C4-2B (cell line): ENCODE results near the gene TIMM17A.
"Not testable (repeated sequence)": the region's sequence is repeated elsewhere in the genome, so short reads cannot be mapped to it uniquely, and the experiment has no call there.

ENCODE experiments used
- H3K27ac ChIP-seq: fragments of 450-650 bp; 2 replicates; pipeline ENCODE4 v1.5.1; 2017
- ZFX ChIP-seq: fragments of 450-650 bp; IDR thresholded peaks from 2 replicates; pipeline ENCODE4 v1.6.1; 2017
- TF ChIP-seq, protein P1 (sequence below): fragments of 450-650 bp; conservative IDR thresholded peaks from 2 replicates; pipeline ENCODE4 v1.5.1; 2017; ENCODE audit warnings: mild to moderate bottlenecking

The TIMM17A gene

DNA sequence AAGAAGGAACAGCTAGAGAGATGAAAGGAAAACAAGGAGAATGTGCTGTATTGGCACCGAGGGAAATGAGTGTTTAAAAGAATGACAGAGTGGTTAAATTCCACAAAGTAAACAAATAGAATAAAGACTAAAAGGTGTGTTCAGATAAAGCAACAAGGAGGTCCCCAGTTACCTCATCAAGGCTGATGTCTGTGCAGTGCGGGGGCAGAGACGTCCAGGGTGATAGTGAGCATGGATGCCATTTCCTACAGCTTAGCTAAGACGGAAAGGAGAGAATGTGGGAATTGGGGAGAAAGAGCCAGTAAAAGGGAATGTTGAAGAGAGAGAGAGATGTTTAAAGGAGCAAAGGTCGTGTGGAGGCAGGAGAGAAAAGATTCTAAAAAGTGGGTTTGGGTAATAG, 24.5 kb upstream of the TIMM17A start:
- no peak for TF ChIP-seq ZFX
- TF ChIP-seq, protein P1, sequence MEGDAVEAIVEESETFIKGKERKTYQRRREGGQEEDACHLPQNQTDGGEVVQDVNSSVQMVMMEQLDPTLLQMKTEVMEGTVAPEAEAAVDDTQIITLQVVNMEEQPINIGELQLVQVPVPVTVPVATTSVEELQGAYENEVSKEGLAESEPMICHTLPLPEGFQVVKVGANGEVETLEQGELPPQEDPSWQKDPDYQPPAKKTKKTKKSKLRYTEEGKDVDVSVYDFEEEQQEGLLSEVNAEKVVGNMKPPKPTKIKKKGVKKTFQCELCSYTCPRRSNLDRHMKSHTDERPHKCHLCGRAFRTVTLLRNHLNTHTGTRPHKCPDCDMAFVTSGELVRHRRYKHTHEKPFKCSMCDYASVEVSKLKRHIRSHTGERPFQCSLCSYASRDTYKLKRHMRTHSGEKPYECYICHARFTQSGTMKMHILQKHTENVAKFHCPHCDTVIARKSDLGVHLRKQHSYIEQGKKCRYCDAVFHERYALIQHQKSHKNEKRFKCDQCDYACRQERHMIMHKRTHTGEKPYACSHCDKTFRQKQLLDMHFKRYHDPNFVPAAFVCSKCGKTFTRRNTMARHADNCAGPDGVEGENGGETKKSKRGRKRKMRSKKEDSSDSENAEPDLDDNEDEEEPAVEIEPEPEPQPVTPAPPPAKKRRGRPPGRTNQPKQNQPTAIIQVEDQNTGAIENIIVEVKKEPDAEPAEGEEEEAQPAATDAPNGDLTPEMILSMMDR: no peak
- no peak overlapping the region for H3K27ac ChIP-seq

DNA sequence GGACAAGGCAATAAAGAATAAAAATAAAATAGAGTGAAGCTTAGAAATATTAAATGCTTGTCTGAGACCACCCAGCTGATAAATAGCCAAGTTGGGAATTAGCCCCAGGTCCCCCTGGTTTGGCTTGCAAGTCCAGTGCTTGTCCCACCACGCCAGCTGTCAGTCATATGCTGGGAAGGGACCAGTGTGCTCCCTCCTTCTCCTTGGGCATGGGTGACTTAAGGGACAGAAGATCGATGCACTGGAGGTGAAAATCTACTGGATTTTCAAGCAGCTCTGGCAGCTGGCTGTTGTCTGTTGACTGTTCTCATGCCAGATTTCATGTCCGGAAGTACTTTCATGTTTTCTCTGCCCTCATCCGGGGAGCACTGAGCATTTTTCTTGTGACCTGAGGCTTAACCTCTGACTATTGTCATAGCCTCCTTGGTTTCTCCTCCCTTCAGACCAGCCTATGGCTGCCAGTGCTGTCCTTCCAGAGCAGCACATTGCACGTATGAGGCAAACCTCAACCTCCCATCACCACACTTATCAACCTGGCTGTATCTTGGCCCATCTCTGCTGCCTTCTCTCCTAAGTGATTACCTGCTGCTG, 21.4 kb upstream of the TIMM17A start:
- H3K27ac ChIP-seq: no peak overlapping the region
- TF ChIP-seq, protein P1: no peak
- no peak for TF ChIP-seq ZFX

DNA sequence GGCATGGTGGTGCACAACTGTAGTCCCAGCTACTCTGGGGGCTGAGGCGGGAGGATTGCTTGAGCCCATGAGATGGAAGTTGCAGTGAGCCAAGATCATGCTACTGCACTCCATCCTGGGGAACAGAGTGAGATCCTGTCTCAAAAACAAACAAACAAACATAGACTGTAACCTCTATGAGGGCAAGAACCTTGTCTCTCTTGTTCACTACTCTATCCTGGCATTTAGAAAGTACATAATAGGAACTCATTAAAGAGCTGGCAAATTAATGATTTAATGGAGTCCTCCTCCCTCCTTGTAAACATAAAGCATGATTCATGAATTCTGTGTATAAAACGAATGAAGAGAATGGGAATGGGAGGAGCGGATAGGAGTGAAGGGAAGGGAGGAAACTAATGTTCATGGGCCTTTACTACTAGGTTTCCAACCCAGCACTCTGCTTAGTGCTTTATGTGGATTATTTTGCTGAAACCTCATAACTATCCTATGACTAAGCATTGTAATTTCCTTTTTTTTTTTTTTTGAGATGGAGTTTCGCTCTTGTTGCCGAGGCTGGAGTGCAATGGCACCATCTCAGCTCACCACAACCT, 17.6 kb upstream of the TIMM17A start:
- TF ChIP-seq, protein P1: no peak
- TF ChIP-seq ZFX: no peak

DNA sequence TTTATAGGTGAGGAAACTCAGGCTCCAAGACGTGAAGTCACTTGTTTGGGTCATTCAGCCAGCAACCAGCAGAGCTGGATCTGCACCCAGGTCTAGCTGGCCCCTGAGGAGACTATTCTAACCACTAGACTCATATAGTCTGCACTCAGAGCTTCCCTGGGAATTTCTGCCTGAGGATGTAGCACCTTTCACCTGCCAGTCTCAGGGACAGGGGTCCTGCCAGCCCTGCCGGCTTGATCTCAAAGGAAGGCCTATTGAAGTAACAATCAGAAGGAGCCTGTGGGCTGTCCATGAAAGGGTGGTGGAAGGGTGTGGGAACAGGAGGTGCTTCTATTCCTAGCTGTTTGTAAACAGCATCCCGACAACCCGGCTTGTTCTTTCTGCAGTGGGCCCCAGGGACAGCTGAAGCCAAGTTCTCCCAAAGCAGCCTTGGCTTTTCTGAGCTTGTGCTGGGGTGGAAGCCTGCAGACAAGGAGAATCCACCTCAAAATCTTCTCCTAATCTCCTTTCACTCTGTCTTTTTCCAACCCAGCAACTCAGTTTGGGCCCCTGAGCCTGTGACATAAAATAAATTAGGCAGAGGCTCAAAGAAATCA, 16.8 kb upstream of the TIMM17A start:
- TF ChIP-seq, protein P1: no peak
- H3K27ac ChIP-seq: no peak overlapping the region

More for the DNA sequence above, 17.6 kb upstream of the TIMM17A start:
- H3K27ac ChIP-seq: no peak overlapping the region

DNA sequence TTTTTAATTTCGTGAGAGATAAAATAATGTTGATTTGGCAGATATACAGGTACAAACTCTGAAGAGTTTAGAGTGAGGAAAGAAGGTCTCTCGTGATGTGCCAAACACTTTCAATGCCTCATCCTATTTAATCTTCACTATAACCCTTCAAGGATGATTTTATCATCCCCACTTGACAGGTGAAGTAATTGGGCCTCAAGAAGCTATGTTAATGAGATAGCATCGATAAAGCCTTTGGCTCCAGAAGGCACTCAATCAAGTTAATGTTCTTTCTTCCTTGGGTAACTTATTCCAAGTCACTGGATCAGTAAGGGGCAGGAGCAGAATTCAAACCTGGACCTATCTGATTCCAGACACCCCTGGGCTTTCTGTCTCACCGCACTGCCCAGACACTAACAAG, 16.2 kb upstream of the TIMM17A start:
- H3K27ac ChIP-seq: no peak overlapping the region
- TF ChIP-seq, protein P1: no peak
- no peak for TF ChIP-seq ZFX

DNA sequence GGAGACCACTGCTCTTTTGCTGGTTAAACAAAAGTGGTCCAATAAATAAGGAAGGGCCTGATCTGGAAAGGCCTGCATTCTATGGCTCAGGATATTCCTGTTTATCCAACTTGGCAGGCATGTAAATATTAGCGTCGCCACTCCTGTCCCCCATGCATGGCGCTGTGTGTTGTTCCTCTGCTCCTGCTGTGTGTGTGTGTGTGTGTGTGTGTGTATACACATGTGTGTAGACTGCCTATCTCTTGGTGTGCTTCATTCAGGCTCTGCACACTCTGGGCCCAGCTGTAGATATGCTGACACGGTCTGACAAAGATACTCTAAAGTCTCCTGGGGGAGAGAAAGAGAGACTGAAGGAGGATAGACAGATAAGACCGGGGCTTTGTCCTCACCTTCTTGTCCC, 15.7 kb upstream of the TIMM17A start:
- no peak overlapping the region for H3K27ac ChIP-seq
- TF ChIP-seq, protein P1: no peak
- TF ChIP-seq ZFX: no peak

DNA sequence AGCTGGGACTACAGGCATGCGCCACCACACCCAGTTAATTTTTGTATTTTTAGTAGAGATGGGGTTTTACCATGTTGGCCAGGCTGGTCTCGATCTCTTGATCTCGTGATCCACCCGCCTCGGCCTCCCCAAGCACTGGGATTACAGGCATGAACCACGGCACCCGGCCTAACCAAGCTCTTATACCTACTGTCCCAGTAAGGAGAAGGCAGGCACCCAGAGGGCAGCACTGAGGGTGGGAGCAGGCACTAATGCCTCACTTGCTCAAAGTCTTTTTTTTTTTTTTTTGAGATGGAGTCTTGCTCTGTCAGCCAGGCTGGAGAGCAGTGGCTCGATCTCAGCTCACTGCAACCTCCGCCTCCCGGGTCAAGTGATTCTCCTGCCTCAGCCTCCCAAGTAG, 15.0 kb upstream of the TIMM17A start:
- H3K27ac ChIP-seq: not testable (repeated sequence)
